ENCODE measurements around the gene SLC12A8. TPM values are rescaled to one million over a fixed set of nuclear protein-coding genes. Genes with fewer than 3 reads are reported as not detected.

SLC12A8 gene
- total and polyA plus RNA-seq, 10 of the 15 experiments (the other 5 are each of a cell fraction or from before 2014, with no cell fraction given), result 2.5 to 71.6 (median 50.1) TPM

DNA sequence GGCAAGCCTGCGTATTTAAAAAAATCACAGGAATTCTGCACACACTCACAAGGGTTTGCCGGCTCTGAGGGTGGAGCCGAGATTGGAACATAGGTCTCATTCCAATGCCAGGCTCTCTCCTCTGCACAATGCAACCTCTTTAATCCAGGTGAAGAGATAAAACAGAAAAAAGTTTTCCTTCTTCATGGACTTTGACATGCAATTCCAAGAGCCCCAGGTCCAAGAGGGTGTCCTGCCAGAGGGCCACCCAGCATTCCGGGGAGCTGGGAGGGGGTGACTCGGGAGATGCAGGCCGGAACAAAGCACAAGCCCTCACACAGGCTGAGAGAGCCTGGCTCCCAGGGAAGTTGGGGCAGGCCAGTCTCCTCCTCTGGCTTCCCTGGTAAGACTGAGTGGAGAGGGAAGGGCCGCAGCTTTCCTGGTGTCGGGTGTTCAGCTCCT is 6.7 kb upstream of the SLC12A8 start:
- H4K20me1 ChIP-seq (ENCODE audit: control insufficient read depth, insufficient read depth), result no peaks in the 10 kb centered on the region
- no peaks in the 10 kb centered on the region for H3K79me2 ChIP-seq (ENCODE audit: control insufficient read depth, insufficient read depth, low read length)
- no peak overlapping the region for H3K27ac ChIP-seq (ENCODE audit: control insufficient read depth, insufficient read depth)
- no peak for DNase-seq (ENCODE audit: low read depth, low spot score)
- SMC1A ChIA-PET (ENCODE audit: uncharacterized antibody, unreplicated experiment), result no interaction called here
- H2AFZ ChIP-seq (ENCODE audit: control insufficient read depth, low read depth, low read length), result no peak overlapping the region
- no peaks in the 10 kb centered on the region for H3K27me3 ChIP-seq (replicated peaks in 1 of 2; ENCODE audit: control insufficient read depth in 2 of 2, insufficient read depth in 2 of 2, low read length in 1 of 2)
- TF ChIP-seq SMAD1 (IDR thresholded peaks at IDR 0.05; ENCODE audit: low read depth, partially characterized antibody) (no peak), TBL1XR1 (IDR thresholded peaks at IDR 0.05; ENCODE audit: low read depth, low read length) (no peak), IRF4 (IDR thresholded peaks at IDR 0.05; ENCODE audit: low read depth, low read length) (no peak), MYC (IDR thresholded peaks at IDR 0.05; ENCODE audit: insufficient read depth, insufficient read length, insufficient replicate concordance, low read length, severe bottlenecking) (no peak), IKZF1 (conservative IDR thresholded peaks at IDR 0.05) (no peak), IKZF2 (IDR thresholded peaks at IDR 0.05) (no peak), CREM (IDR thresholded peaks at IDR 0.05; ENCODE audit: low read depth) (no peak)
- TF ChIP-seq, protein P1, sequence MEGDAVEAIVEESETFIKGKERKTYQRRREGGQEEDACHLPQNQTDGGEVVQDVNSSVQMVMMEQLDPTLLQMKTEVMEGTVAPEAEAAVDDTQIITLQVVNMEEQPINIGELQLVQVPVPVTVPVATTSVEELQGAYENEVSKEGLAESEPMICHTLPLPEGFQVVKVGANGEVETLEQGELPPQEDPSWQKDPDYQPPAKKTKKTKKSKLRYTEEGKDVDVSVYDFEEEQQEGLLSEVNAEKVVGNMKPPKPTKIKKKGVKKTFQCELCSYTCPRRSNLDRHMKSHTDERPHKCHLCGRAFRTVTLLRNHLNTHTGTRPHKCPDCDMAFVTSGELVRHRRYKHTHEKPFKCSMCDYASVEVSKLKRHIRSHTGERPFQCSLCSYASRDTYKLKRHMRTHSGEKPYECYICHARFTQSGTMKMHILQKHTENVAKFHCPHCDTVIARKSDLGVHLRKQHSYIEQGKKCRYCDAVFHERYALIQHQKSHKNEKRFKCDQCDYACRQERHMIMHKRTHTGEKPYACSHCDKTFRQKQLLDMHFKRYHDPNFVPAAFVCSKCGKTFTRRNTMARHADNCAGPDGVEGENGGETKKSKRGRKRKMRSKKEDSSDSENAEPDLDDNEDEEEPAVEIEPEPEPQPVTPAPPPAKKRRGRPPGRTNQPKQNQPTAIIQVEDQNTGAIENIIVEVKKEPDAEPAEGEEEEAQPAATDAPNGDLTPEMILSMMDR (IDR thresholded peaks at IDR 0.05 in 2 of 3, conservative IDR thresholded peaks at IDR 0.05 in 1 of 3; ENCODE audit: control insufficient read depth in 2 of 3, extremely low read depth in 1 of 3, insufficient read depth in 1 of 3, low read depth in 3 of 3, low read length in 3 of 3), result no peak
- TF ChIP-seq, protein P2, sequence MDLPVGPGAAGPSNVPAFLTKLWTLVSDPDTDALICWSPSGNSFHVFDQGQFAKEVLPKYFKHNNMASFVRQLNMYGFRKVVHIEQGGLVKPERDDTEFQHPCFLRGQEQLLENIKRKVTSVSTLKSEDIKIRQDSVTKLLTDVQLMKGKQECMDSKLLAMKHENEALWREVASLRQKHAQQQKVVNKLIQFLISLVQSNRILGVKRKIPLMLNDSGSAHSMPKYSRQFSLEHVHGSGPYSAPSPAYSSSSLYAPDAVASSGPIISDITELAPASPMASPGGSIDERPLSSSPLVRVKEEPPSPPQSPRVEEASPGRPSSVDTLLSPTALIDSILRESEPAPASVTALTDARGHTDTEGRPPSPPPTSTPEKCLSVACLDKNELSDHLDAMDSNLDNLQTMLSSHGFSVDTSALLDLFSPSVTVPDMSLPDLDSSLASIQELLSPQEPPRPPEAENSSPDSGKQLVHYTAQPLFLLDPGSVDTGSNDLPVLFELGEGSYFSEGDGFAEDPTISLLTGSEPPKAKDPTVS (IDR thresholded peaks at IDR 0.05; ENCODE audit: low read depth, low read length), result no peak
- TF ChIP-seq, protein P3, sequence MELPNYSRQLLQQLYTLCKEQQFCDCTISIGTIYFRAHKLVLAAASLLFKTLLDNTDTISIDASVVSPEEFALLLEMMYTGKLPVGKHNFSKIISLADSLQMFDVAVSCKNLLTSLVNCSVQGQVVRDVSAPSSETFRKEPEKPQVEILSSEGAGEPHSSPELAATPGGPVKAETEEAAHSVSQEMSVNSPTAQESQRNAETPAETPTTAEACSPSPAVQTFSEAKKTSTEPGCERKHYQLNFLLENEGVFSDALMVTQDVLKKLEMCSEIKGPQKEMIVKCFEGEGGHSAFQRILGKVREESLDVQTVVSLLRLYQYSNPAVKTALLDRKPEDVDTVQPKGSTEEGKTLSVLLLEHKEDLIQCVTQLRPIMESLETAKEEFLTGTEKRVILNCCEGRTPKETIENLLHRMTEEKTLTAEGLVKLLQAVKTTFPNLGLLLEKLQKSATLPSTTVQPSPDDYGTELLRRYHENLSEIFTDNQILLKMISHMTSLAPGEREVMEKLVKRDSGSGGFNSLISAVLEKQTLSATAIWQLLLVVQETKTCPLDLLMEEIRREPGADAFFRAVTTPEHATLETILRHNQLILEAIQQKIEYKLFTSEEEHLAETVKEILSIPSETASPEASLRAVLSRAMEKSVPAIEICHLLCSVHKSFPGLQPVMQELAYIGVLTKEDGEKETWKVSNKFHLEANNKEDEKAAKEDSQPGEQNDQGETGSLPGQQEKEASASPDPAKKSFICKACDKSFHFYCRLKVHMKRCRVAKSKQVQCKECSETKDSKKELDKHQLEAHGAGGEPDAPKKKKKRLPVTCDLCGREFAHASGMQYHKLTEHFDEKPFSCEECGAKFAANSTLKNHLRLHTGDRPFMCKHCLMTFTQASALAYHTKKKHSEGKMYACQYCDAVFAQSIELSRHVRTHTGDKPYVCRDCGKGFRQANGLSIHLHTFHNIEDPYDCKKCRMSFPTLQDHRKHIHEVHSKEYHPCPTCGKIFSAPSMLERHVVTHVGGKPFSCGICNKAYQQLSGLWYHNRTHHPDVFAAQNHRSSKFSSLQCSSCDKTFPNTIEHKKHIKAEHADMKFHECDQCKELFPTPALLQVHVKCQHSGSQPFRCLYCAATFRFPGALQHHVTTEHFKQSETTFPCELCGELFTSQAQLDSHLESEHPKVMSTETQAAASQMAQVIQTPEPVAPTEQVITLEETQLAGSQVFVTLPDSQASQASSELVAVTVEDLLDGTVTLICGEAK (IDR thresholded peaks at IDR 0.05; ENCODE audit: borderline replicate concordance), result no peak
- no peaks in the 10 kb centered on the region for H3K9me3 ChIP-seq (replicated peaks; ENCODE audit: control insufficient read depth, insufficient read depth, low read length)
- CTCF ChIA-PET, result no interaction called here
- WGBS (ENCODE audit: insufficient coverage, insufficient replicate concordance, low lambda C conversion rate, missing lambda C conversion rate), result 86% methylated on average over 8 of the region's 8 CpGs
- H3K9ac ChIP-seq (ENCODE audit: control insufficient read depth, insufficient read depth, low read length), result no peak overlapping the region
- intact Hi-C loops (cut with micrococcal nuclease; ENCODE audit: unreplicated experiment), result no loop called here
- H3K36me3 ChIP-seq (ENCODE audit: control insufficient read depth in 2 of 2, insufficient read depth in 2 of 2, low read length in 1 of 2), result no peaks in the 10 kb centered on the region
- RAD21 ChIA-PET (ENCODE audit: unreplicated experiment), result no interaction called here
- ATAC-seq, result no peak; the same call in 2 of the 3 replicates
- in situ Hi-C loops (cut with MboI), result no loop called here
- no TSS peak for BruUV-seq (replicated peaks)
- H3K4me3 ChIP-seq, result no peak overlapping the region
- no peak overlapping the region for H3K4me2 ChIP-seq (ENCODE audit: control insufficient read depth, insufficient read depth)
- FAIRE-seq, result no peak
- POLR2A ChIA-PET, result no interaction called here
- H3K4me1 ChIP-seq (ENCODE audit: control insufficient read depth, insufficient read depth, low read length), result no peaks in the 10 kb centered on the region
